Mucosa of descending colon (tissue), 3 donors: ENCODE data around the gene MACC1. TPM values are rescaled to one million over a fixed set of nuclear protein-coding genes. Genes with fewer than 3 reads are reported as not detected.

ENCODE experiments used
- ATAC-seq: fragments of 200-7000 bp; cut with Tn5 transposase; one replicate; pipeline ENCODE4 v1.9.1; 2020; ENCODE audit warnings: mild to moderate bottlenecking, moderate library complexity
- DNase-seq, 3 donors: peaks; one replicate each; pipeline ENCODE4 v3.0.0-alpha.2; 2020
- H3K36me3 ChIP-seq: fragments of 200-600 bp; one replicate; pipeline ENCODE4 v1.8.0; 2021; ENCODE audit warnings: low read depth, mild to moderate bottlenecking
- H3K4me1 ChIP-seq: fragments of 200-600 bp; one replicate; pipeline ENCODE4 v1.8.0; 2021; ENCODE audit warnings: low read depth, mild to moderate bottlenecking
- H3K4me3 ChIP-seq: fragments of 200-600 bp; one replicate; pipeline ENCODE4 v1.8.0; 2021; ENCODE audit warnings: mild to moderate bottlenecking
- H3K9me3 ChIP-seq: fragments of 200-600 bp; one replicate; pipeline ENCODE4 v1.8.0; 2021; ENCODE audit warnings: mild to moderate bottlenecking
- intact Hi-C, 2 donors: fragments of 100-400 bp; cut with DNase I in 1 of 2; cut with micrococcal nuclease in 1 of 2; formaldehyde crosslinking; loops; one replicate each; pipeline versions ENCODE4 v1.11.0 to v1.11.1; 2022; cut with DNase I, micrococcal nuclease
- total RNA-seq, 3 donors: library from RNA; stranded (reverse); fragmentation: NEBNext Ultra II Directional in 2 of 3; extraction: Animal tissue kit (Norgen Biotek cat#: 25700) in 2 of 3; gene quantifications; one replicate each; pipeline versions ENCODE4 v1.2.1 to v1.2.4, GENCODE V29; 2021 to 2023
- TF ChIP-seq, protein P1 (sequence below): fragments of 200-600 bp; IDR thresholded peaks from one replicate; pipeline ENCODE4 v1.8.0; 2022; ENCODE audit warnings: antibody characterized with exemption, mild to moderate bottlenecking
- donor health status: DM: no; HTN: no; CAD: no; lungs with moderate emphysema.
- donor health status: DM: no; HTN: no; CAD: no.
- donor health status: DM: no; HTN: yes; CAD: no.

Gene MACC1
- total RNA-seq, 3 donors from 2014 or later = 4.3 to 16.0 (median 9.8) TPM

DNA sequence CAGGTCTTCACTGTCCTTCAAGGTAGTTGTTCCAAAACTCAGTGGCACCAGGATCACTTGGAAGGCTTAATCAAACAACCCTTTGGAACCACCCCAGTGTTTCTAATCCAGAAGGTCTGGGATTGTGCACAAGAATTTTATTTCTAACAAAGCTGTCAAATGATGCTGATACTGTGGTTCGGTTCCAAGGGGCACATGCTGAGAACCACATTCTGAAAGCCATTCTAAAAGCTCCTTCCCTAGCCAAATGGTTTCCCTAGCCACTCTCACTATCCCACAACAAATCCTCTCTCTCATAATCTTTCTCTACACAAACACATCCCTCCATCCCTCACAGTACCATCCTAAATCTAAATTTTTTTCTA lies 52.1 kb downstream of the MACC1 start:
- intact Hi-C loops = no loop called here
- ATAC-seq = no peak
- TF ChIP-seq, protein P1, sequence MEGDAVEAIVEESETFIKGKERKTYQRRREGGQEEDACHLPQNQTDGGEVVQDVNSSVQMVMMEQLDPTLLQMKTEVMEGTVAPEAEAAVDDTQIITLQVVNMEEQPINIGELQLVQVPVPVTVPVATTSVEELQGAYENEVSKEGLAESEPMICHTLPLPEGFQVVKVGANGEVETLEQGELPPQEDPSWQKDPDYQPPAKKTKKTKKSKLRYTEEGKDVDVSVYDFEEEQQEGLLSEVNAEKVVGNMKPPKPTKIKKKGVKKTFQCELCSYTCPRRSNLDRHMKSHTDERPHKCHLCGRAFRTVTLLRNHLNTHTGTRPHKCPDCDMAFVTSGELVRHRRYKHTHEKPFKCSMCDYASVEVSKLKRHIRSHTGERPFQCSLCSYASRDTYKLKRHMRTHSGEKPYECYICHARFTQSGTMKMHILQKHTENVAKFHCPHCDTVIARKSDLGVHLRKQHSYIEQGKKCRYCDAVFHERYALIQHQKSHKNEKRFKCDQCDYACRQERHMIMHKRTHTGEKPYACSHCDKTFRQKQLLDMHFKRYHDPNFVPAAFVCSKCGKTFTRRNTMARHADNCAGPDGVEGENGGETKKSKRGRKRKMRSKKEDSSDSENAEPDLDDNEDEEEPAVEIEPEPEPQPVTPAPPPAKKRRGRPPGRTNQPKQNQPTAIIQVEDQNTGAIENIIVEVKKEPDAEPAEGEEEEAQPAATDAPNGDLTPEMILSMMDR = no peak
- no peaks in the 10 kb centered on the region for H3K4me1 ChIP-seq
- no peaks in the 10 kb centered on the region for H3K36me3 ChIP-seq
- H3K4me3 ChIP-seq = no peak overlapping the region
- DNase-seq = no peak
- no peaks in the 10 kb centered on the region for H3K9me3 ChIP-seq

- Histone ChIP-seq H3K9me3 (no peaks in the 10 kb centered on the region), H3K4me1 (no peaks in the 10 kb centered on the region), H3K4me3 (no peak overlapping the region), H3K36me3 (no peaks in the 10 kb centered on the region)
- intact Hi-C loops = no loop called here
- DNase-seq = no peak
- no peak for ATAC-seq
- TF ChIP-seq, protein P1 = no peak
These were observed 52.6 kb downstream of the MACC1 start for GRCh38 chr7:20164425-20165145.

- intact Hi-C loops = no loop called here
- Histone ChIP-seq H3K9me3 (no peaks in the 10 kb centered on the region), H3K4me3 (no peak overlapping the region), H3K4me1 (no peaks in the 10 kb centered on the region), H3K36me3 (no peaks in the 10 kb centered on the region)
- ATAC-seq (no peak), DNase-seq (no peak)
- TF ChIP-seq, protein P1 = no peak
These were observed 54.5 kb downstream of the MACC1 start for GRCh38 chr7:20162665-20163064.

DNA sequence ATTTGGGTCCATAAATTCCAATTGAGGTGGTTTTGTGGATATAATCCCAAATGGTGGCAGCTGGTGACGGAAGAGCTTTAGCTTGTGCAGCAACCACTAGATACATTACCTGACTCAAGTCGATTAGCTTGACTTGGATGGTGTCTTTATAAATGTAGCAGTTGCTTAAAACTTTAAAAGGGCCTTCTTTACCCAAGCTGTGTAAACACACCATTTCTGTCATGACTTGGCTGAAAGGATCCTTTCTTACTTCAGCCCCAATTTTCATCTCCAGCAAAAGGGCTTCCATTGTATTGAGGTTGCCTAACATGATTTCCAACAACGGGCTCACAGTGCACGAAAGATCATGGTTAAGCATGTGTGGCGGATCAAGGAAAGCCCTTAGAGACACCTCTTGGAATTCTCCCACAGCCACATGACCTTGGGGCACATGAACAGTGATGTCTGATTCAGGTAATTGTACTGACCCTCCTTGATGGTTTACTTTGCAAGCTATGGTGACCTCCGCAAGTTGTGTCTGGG lies 57.9 kb downstream of the MACC1 start:
- no peaks in the 10 kb centered on the region for H3K36me3 ChIP-seq
- no peak overlapping the region for H3K4me3 ChIP-seq
- H3K9me3 ChIP-seq = no peaks in the 10 kb centered on the region
- TF ChIP-seq, protein P1 = no peak
- DNase-seq = no peak
- no peaks in the 10 kb centered on the region for H3K4me1 ChIP-seq
- ATAC-seq = no peak
- intact Hi-C loops = no loop called here

DNA sequence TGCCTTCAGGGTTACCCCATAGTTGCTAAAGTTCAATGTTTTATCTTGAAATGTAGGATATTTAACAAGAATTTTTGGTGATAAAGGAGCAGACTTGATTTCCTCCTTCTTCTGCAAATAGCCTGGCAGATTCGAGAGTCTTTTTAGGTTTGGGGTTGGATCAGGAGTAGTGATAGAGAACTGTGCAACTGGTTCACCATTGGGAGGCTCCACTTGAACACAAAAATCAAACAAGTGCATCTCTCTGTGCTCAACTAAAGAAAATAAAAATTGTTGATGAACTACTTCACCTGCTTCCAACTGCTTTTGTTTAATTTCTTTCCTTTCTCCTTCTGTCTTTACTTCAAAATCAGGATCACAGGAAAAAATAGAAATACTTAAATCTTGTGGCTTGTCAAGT lies 58.5 kb downstream of the MACC1 start:
- Histone ChIP-seq H3K4me1 (no peaks in the 10 kb centered on the region), H3K9me3 (no peaks in the 10 kb centered on the region), H3K4me3 (no peak overlapping the region), H3K36me3 (no peaks in the 10 kb centered on the region)
- DNase-seq = peak in 1 of 3 donors; percentile 21
- intact Hi-C loops = no loop called here
- TF ChIP-seq, protein P1 = no peak
- ATAC-seq = peak; percentile 66
